ENCODE measurements around the gene ANGPTL2. TPM values are rescaled to one million over a fixed set of nuclear protein-coding genes. Genes with fewer than 3 reads are reported as not detected.

Gene ANGPTL2
- polyA plus RNA-seq, 1 of the 3 experiments (the other 2 are of a cell fraction), result 12.3 TPM

DNA sequence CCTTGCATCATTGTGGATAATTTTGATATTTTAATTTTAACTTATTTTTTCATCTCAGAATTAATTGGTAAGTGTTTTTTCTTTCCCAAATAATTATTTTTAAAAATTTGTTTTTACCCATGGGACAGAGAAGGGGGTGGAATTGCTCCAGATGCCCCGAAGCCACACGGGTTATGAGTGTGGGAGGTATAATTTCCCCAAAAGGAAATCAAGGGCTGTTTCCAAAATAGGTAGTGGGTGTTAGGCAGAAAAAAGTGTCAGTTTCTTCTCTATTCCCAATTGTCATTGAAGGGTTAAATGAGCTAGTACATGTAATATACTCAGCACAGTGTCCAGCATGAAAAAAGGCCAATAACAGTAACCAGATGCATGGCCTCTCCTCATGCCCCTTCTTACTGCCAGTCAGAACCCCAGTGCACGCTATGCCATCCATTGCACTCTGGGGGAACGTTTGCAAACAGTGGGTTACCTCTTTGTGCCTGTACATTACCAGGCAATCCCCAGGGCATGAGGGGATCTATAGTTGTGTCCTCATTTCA is 36.4 kb upstream of the ANGPTL2 start (continued):
- TF ChIP-seq, protein P1, sequence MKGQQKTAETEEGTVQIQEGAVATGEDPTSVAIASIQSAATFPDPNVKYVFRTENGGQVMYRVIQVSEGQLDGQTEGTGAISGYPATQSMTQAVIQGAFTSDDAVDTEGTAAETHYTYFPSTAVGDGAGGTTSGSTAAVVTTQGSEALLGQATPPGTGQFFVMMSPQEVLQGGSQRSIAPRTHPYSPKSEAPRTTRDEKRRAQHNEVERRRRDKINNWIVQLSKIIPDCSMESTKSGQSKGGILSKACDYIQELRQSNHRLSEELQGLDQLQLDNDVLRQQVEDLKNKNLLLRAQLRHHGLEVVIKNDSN (IDR thresholded peaks at IDR 0.05; ENCODE audit: borderline replicate concordance, low read depth), result no peak
- TF ChIP-seq FOSL2 (IDR thresholded peaks at IDR 0.05; ENCODE audit: borderline replicate concordance, low read depth), result no peak
- no peak for TF ChIP-seq SMC3 (IDR thresholded peaks at IDR 0.05; ENCODE audit: low read depth, low read length)
- no peak for TF ChIP-seq GATA2 (CRISPR knock-in tag; IDR thresholded peaks at IDR 0.05)

DNA sequence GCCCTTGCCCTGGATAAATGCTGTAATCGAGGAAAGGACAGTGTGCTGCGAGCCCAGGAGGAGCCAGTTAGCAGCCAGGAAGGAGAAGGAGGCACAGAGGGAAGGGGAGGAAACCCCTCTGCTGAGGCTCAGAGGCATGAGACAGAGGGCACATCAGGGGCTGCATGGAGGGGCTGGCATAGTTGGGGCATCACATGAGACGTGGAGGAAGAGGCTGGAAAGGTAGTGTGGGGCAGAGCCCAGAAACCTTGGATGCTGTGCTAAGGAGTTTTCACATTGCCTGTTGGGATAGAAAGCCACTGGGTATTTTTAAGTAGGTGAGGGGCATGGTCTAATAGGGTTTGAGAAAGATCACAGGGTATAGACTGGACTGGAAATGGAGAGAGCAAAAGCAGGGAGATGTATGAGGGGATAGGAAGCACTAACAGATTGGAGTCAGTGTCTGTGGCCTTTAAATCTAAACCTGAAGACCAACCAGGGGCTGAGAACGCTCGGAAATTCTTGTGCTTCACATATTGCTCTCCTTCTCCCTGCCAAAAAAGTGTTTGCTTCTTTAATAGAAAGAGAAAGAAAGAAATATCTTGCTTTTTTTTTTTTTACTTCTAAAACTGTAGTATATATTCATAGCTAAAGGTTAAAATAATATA is 33.0 kb upstream of the ANGPTL2 start:
- Histone ChIP-seq H3K4me3 (ENCODE audit: low read depth in 2 of 2, low read length in 1 of 2) (no peak overlapping the region), H3K27me3 (ENCODE audit: insufficient read depth) (no peaks in the 10 kb centered on the region), H3K9ac (no peak overlapping the region), H3K79me2 (ENCODE audit: insufficient read depth) (no peaks in the 10 kb centered on the region), H2AFZ (ENCODE audit: low read depth) (no peak overlapping the region), H3K36me3 (replicated peaks in 1 of 2; ENCODE audit: control insufficient read depth in 1 of 2, insufficient read depth in 2 of 2, low read length in 1 of 2) (no peaks in the 10 kb centered on the region), H4K20me1 (ENCODE audit: insufficient read depth) (no peaks in the 10 kb centered on the region), H3K9me2 (no peaks in the 10 kb centered on the region), H3K27ac (ENCODE audit: low read depth in 2 of 2, low read length in 1 of 2) (no peak overlapping the region), H3K4me2 (no peak overlapping the region; the same call in 1 of the 2 replicates), H3K9me3 (no peaks in the 10 kb centered on the region), H3K4me1 (ENCODE audit: control insufficient read depth in 1 of 2, insufficient read depth in 2 of 2, low read depth in 1 of 2, low read length in 1 of 2) (peaks cover 12 to 13% of the 10 kb centered on the region in 2 experiments; a peak in 3 of 4 replicates), H3F3A (replicated peaks; ENCODE audit: insufficient read depth) (peaks cover 8% of the 10 kb centered on the region)
- CTCF ChIA-PET, result interaction anchor here (1.3 kb wide), 1 partner anchor 10 kb away, joined by 3 read pairs; no protein-coding TSS in a partner anchor
- WGBS (ENCODE audit: low lambda C conversion rate), result 94% methylated on average over 5 of the region's 5 CpGs
- POLR2A ChIA-PET, result no interaction called here
- DNase-seq, result no peak
- TF ChIP-seq FOSL2 (IDR thresholded peaks at IDR 0.05; ENCODE audit: borderline replicate concordance, low read depth) (no peak), TCF12 (IDR thresholded peaks at IDR 0.05) (no peak), FOXM1 (IDR thresholded peaks at IDR 0.05; ENCODE audit: low read depth) (no peak)

GRCh38 chr9:127154390-127155191 is 32.2 kb upstream of the ANGPTL2 start:
- ChIA-PET CTCF (no interaction called here), POLR2A (no interaction called here)
- WGBS (ENCODE audit: low lambda C conversion rate), result 85% methylated on average over 13 of the region's 13 CpGs
- Histone ChIP-seq H3F3A (replicated peaks; ENCODE audit: insufficient read depth) (peaks cover 8% of the 10 kb centered on the region), H3K9me2 (no peaks in the 10 kb centered on the region), H3K79me2 (ENCODE audit: insufficient read depth) (no peaks in the 10 kb centered on the region), H3K4me2 (no peak overlapping the region; the same call in 1 of the 2 replicates), H3K27me3 (ENCODE audit: insufficient read depth) (no peaks in the 10 kb centered on the region), H3K36me3 (replicated peaks in 1 of 2; ENCODE audit: control insufficient read depth in 1 of 2, insufficient read depth in 2 of 2, low read length in 1 of 2) (no peaks in the 10 kb centered on the region), H3K4me1 (ENCODE audit: control insufficient read depth in 1 of 2, insufficient read depth in 2 of 2, low read depth in 1 of 2, low read length in 1 of 2) (peaks cover 7 to 9% of the 10 kb centered on the region in 2 experiments; a peak in 3 of 4 replicates), H3K27ac (ENCODE audit: low read depth in 2 of 2, low read length in 1 of 2) (no peak overlapping the region), H3K9ac (no peak overlapping the region), H2AFZ (ENCODE audit: low read depth) (no peak overlapping the region), H4K20me1 (ENCODE audit: insufficient read depth) (no peaks in the 10 kb centered on the region), H3K9me3 (no peaks in the 10 kb centered on the region), H3K4me3 (ENCODE audit: low read depth in 2 of 2, low read length in 1 of 2) (no peak overlapping the region)
- no peak for DNase-seq
- no peak for TF ChIP-seq GATA2 (CRISPR knock-in tag; IDR thresholded peaks at IDR 0.05)
- TF ChIP-seq FOXM1 (IDR thresholded peaks at IDR 0.05; ENCODE audit: low read depth), result no peak
- no peak for TF ChIP-seq YY1 (IDR thresholded peaks at IDR 0.05; ENCODE audit: low read depth)
- TF ChIP-seq RCOR1 (IDR thresholded peaks at IDR 0.05; ENCODE audit: low read length), result no peak
- TF ChIP-seq, protein P1 (IDR thresholded peaks at IDR 0.05; ENCODE audit: borderline replicate concordance, low read depth), result no peak
- TF ChIP-seq ZBTB33 (IDR thresholded peaks at IDR 0.05; ENCODE audit: borderline replicate concordance, low read depth), result no peak
- TF ChIP-seq CHD2 (IDR thresholded peaks at IDR 0.05; ENCODE audit: low read length, partially characterized antibody), result no peak
- no peak for TF ChIP-seq PBX3 (IDR thresholded peaks at IDR 0.05)
- no peak for TF ChIP-seq TEAD4 (IDR thresholded peaks at IDR 0.05; ENCODE audit: borderline replicate concordance, insufficient read depth)
- TF ChIP-seq MXI1 (IDR thresholded peaks at IDR 0.05; ENCODE audit: low read depth, low read length), result no peak
- TF ChIP-seq SIN3A (IDR thresholded peaks at IDR 0.05; ENCODE audit: borderline replicate concordance, low read depth, low read length), result no peak
- no peak for TF ChIP-seq ELF1 (IDR thresholded peaks at IDR 0.05)

All from SK-N-SH (cell line).